Panc1 (cell line): ENCODE measurements around the gene ZNF582. TPM values are rescaled to one million over a fixed set of nuclear protein-coding genes. Genes with fewer than 3 reads are reported as not detected.

Experiments
- ATAC-seq: fragments of 200-7000 bp; cut with Tn5 transposase; 2 replicates; pipeline ENCODE4 v1.9.1; 2020; ENCODE audit warnings: mild to moderate bottlenecking, moderate library complexity
- Bru-seq: library from RNA; stranded (reverse); fragments of 400-500 nt; gene quantifications from one replicate; lab custom pipeline; 2021; lab: Mats Ljungman, UMichigan
- BruChase-seq, 2 experiments: library from RNA; stranded (reverse); fragments of 400-500 nt; gene quantifications; one replicate each; lab custom pipeline; 2021; lab: Mats Ljungman, UMichigan
- BruUV-seq: library from RNA; stranded (reverse); fragments of 400-500 nt; replicated peaks from 2 replicates; lab custom pipeline; 2021; lab: Mats Ljungman, UMichigan
- CTCF ChIA-PET: fragments of 300-600 bp; sonication (Branson Sonifier 250); formaldehyde crosslinking; loops from one replicate; lab custom pipeline; 2022; ENCODE audit warnings: antibody characterized with exemption; lab: Charles Lee
- POLR2A ChIA-PET: fragments of 300-600 bp; sonication (Branson Sonifier 250); formaldehyde crosslinking; loops from one replicate; lab custom pipeline; 2022; ENCODE audit warnings: antibody characterized with exemption; lab: Charles Lee
- DNase-seq: peaks from one replicate; pipeline ENCODE4 v3.0.0-alpha.2; 2010; ENCODE audit warnings: low read depth, low spot score
- H3K27ac ChIP-seq: 2 replicates; pipeline ENCODE4 v1.5.1; 2011; ENCODE audit warnings: mild to moderate bottlenecking, low read length, inconsistent platforms
- H3K27me3 ChIP-seq: fragments of 200-500 bp; sonication (Bioruptor generic); 2 replicates; pipeline ENCODE4 v1.6.0; 2014; ENCODE audit warnings: low read length, inconsistent platforms; ENCODE audit not compliant: control insufficient read depth, insufficient read depth
- H3K36me3 ChIP-seq: fragments of 200-500 bp; sonication (Bioruptor generic); 2 replicates; pipeline ENCODE4 v1.5.1; 2014; ENCODE audit warnings: inconsistent platforms, mild to moderate bottlenecking, low read length, moderate library complexity; ENCODE audit not compliant: control insufficient read depth, insufficient read depth
- H3K4me1 ChIP-seq: 2 replicates; pipeline ENCODE4 v1.5.1; 2011; ENCODE audit warnings: inconsistent platforms, mild to moderate bottlenecking, low read length, moderate library complexity; ENCODE audit not compliant: control insufficient read depth, insufficient read depth
- H3K4me3 ChIP-seq, 2 experiments: 2 replicates each; pipeline ENCODE4 v1.5.1; 2011 to 2012; ENCODE audit warnings: low read depth in 2 of 2, low read length in 2 of 2, mild to moderate bottlenecking in 2 of 2, inconsistent platforms in 1 of 2, moderate library complexity in 1 of 2
- H3K9me3 ChIP-seq: fragments of 200-500 bp; sonication (Bioruptor generic); 2 replicates; pipeline ENCODE4 v1.5.1; 2014; ENCODE audit warnings: low read depth, mild to moderate bottlenecking, inconsistent platforms, low read length, moderate library complexity; ENCODE audit not compliant: control insufficient read depth, insufficient read depth
- POLR2AphosphoS5 ChIP-seq: IDR thresholded peaks from 2 replicates; pipeline ENCODE4 v1.6.1; 2012; ENCODE audit warnings: mild to moderate bottlenecking, low read depth, low read length, moderate library complexity
- SIN3A ChIP-seq: IDR thresholded peaks from 2 replicates; pipeline ENCODE4 v1.6.1; 2012; ENCODE audit warnings: low read depth, mild to moderate bottlenecking, low read length, moderate library complexity, borderline replicate concordance; ENCODE audit not compliant: insufficient read depth
- TCF7L2 ChIP-seq: IDR thresholded peaks from 2 replicates; pipeline ENCODE4 v1.6.1; 2011; ENCODE audit warnings: mild to moderate bottlenecking, low read depth, low read length, inconsistent platforms
- in situ Hi-C: cut with HindIII; loops from 2 replicates; pipeline ENCODE4 v1.10.0; 2016; ENCODE audit warnings: low sequenced_read_pairs, low pct_unique_long_range_greater_than_20kb
- intact Hi-C: fragments of 100-400 bp; cut with micrococcal nuclease; formaldehyde crosslinking; loops from one replicate; pipeline ENCODE4 v1.10.0; 2022; ENCODE audit not compliant: unreplicated experiment
- long read RNA-seq: library from polyadenylated mRNA; unstranded; transcript quantifications from one replicate; pipeline ENCODE4 v2.0.0, GENCODE V29; 2021; ENCODE audit not compliant: unreplicated experiment
- polyA plus RNA-seq: library from polyadenylated mRNA; unstranded; fragments of >200 nt; gene quantifications from one replicate; pipeline ENCODE4 v1.2.1, GENCODE V29; 2012; ENCODE audit warnings: missing spikeins; ENCODE audit not compliant: insufficient read length
- total RNA-seq: library from RNA; stranded (reverse); gene quantifications from one replicate; pipeline ENCODE4 v1.2.1, GENCODE V29; 2021; ENCODE audit not compliant: unreplicated experiment
- TF ChIP-seq, protein P1 (sequence below), 2 experiments: IDR thresholded peaks; 2 replicates each; pipeline ENCODE4 v1.6.1; 2011 to 2012; ENCODE audit warnings: low read depth in 2 of 2, control low read depth in 1 of 2, low read length in 1 of 2, mild to moderate bottlenecking in 1 of 2, moderate library complexity in 1 of 2; ENCODE audit not compliant: insufficient read depth in 1 of 2
- TF ChIP-seq, protein P2 (sequence below): fragments of 450-650 bp; IDR thresholded peaks from 2 replicates; pipeline ENCODE4 v1.5.1; 2017; ENCODE audit warnings: mild to moderate bottlenecking

Gene ZNF582
- total RNA-seq (2.0 TPM), Bru-seq, nascent RNA (percentile 52 among the genes with signal in this experiment), BruChase-seq, experiment 1, labeled RNA remaining after a 2-hour chase (percentile 49 among the genes with signal in this experiment), BruChase-seq, experiment 2, labeled RNA remaining after a 6-hour chase (percentile 41 among the genes with signal in this experiment)
- 2.4 TPM for polyA plus RNA-seq
- long read RNA-seq, partial matches to known transcripts = 1 of 5 reads
- long read RNA-seq, other reads (novel, unspliced or antisense) = 1 of 5 reads

DNA sequence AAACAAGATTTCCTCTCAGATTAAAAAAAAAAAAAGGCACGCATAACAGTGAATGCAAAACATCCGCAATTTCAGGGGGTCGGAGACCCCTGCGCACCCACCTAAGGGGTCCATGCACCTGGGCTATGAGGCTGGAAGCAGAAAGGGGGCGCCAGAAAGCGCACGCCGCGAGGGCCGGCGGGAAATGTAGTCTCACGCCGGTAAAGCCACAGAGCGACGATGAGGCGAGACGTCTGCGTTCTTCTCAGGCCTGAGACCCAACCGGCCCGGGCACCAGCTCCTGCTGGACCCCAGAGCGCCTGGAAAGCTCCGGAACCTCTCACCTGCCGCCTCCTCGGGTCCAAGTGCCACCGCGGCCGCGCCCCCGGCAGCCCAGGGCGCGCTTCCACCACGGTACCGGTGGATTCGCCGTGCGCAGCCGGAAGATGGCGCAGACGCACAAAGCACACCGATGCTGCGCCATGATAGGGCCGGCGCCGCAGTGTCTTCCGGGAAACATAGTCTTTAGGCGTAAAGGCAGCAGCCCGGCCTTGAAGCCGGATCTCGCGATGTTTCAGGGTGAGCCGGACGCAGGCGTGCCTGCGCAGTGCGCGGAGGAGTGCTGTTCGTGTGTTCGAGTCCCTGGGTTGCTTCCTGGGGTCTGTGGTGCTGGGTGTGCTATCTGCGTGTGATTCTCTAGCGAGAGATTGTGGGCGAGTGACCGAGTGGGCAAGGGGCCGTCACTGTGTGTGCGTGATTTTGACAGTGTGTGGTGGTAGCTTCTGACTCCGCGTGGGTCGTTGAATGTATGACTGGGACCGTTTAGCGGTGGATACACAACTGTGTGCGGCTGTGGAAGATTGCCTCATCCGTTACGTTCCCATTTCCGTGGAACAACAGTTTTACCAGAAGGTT lies at the start of gene ZNF582:
TSS of gene ZNF582 (minus strand) at position 416 of the 894 bp plus-strand sequence. CDS start 1,782 bp downstream, outside the sequence.
- Histone ChIP-seq H3K4me3 (peak within 1 kb of the TSS; percentile 54 to 58), H3K9me3 (peaks cover 42% of the 10 kb centered on the region), H3K27me3 (no peaks in the 10 kb centered on the region), H3K27ac (peak within 1 kb of the TSS; percentile 67), H3K36me3 (no peaks in the 10 kb centered on the region), H3K4me1 (no peaks in the 10 kb centered on the region)
- ATAC-seq = peak; percentile 97
- TF ChIP-seq, protein P1, sequence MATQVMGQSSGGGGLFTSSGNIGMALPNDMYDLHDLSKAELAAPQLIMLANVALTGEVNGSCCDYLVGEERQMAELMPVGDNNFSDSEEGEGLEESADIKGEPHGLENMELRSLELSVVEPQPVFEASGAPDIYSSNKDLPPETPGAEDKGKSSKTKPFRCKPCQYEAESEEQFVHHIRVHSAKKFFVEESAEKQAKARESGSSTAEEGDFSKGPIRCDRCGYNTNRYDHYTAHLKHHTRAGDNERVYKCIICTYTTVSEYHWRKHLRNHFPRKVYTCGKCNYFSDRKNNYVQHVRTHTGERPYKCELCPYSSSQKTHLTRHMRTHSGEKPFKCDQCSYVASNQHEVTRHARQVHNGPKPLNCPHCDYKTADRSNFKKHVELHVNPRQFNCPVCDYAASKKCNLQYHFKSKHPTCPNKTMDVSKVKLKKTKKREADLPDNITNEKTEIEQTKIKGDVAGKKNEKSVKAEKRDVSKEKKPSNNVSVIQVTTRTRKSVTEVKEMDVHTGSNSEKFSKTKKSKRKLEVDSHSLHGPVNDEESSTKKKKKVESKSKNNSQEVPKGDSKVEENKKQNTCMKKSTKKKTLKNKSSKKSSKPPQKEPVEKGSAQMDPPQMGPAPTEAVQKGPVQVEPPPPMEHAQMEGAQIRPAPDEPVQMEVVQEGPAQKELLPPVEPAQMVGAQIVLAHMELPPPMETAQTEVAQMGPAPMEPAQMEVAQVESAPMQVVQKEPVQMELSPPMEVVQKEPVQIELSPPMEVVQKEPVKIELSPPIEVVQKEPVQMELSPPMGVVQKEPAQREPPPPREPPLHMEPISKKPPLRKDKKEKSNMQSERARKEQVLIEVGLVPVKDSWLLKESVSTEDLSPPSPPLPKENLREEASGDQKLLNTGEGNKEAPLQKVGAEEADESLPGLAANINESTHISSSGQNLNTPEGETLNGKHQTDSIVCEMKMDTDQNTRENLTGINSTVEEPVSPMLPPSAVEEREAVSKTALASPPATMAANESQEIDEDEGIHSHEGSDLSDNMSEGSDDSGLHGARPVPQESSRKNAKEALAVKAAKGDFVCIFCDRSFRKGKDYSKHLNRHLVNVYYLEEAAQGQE (IDR thresholded peaks at IDR 0.05; ENCODE audit: insufficient read depth in 1 of 2, low read depth in 2 of 2, low read length in 1 of 2) = no peak
- no peak for TF ChIP-seq POLR2AphosphoS5
- no peak; the same call in 1 of the 2 replicates for TF ChIP-seq TCF7L2
- TF ChIP-seq, protein P2, sequence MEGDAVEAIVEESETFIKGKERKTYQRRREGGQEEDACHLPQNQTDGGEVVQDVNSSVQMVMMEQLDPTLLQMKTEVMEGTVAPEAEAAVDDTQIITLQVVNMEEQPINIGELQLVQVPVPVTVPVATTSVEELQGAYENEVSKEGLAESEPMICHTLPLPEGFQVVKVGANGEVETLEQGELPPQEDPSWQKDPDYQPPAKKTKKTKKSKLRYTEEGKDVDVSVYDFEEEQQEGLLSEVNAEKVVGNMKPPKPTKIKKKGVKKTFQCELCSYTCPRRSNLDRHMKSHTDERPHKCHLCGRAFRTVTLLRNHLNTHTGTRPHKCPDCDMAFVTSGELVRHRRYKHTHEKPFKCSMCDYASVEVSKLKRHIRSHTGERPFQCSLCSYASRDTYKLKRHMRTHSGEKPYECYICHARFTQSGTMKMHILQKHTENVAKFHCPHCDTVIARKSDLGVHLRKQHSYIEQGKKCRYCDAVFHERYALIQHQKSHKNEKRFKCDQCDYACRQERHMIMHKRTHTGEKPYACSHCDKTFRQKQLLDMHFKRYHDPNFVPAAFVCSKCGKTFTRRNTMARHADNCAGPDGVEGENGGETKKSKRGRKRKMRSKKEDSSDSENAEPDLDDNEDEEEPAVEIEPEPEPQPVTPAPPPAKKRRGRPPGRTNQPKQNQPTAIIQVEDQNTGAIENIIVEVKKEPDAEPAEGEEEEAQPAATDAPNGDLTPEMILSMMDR = peak; percentile 89
- 0 out of 2 replicates have a peak, but pooled peaks have one; percentile 14 for TF ChIP-seq SIN3A
- POLR2A ChIA-PET = no interaction called here
- intact Hi-C loops = no loop called here
- BruUV-seq = no TSS peak
- DNase-seq = no peak
- in situ Hi-C loops = no loop called here
- CTCF ChIA-PET = interaction anchor here (0.7 kb wide), 1 partner anchor 141 kb away, joined by 3 read pairs; no protein-coding TSS in a partner anchor

DNA sequence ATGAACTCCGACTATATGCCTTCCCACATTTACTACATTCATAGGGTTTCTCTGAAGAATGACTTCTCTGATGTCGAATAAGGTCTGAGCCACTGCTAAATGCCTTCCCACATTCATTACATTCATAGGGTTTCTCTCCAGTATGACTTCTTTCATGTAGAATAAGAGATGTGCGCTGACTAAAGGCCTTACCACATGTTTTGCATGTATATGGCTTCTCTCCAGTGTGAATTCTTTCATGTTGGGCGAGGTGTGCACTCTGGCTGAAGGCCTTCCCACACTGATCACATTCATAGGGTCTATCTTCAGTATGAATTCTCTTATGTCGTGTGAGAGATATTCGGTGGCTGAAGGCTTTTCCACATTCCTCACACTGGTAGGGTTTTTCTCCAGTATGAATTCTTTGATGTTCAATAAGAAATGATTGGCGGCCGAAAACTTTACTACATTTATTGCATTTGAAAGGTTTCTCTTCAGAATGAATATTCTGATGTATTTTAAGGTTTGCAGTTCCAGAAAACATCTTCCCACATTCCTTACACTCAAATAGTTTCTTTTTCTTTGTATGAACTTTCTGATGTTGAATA lies 48.0 kb upstream of the ZNF582 start:
- Histone ChIP-seq H3K36me3 (no peaks in the 10 kb centered on the region), H3K4me3 (no peak overlapping the region), H3K4me1 (no peaks in the 10 kb centered on the region), H3K9me3 (peaks cover 70% of the 10 kb centered on the region), H3K27me3 (no peaks in the 10 kb centered on the region), H3K27ac (no peak overlapping the region)
- in situ Hi-C loops (no loop called here), intact Hi-C loops (no loop called here)
- ChIA-PET CTCF (no interaction called here), POLR2A (no interaction called here)
- DNase-seq (no peak), ATAC-seq (no peak)
- no TSS peak for BruUV-seq
- TF ChIP-seq POLR2AphosphoS5 (no peak), TCF7L2 (no peak), SIN3A (no peak)
- TF ChIP-seq, protein P1 (IDR thresholded peaks at IDR 0.05; ENCODE audit: insufficient read depth in 1 of 2, low read depth in 2 of 2, low read length in 1 of 2) = no peak
- TF ChIP-seq, protein P2 = no peak
